GM19099 (cell line): ENCODE results near the gene FAIM2.

Experiments
- POLR2A ChIP-seq: IDR thresholded peaks from 3 replicates; pipeline ENCODE4 v1.6.1; 2011; ENCODE audit warnings: low read depth; ENCODE audit not compliant: insufficient read length; ENCODE audit errors: extremely low read depth

Gene FAIM2

GRCh38 chr12:49894751-49895148 is 8.9 kb downstream of the FAIM2 start:
- no peak for TF ChIP-seq POLR2A

- no peak for TF ChIP-seq POLR2A
Observed at GRCh38 chr12:49893753-49894750, 9.6 kb downstream of the FAIM2 start.

- TF ChIP-seq POLR2A = no peak
Observed at GRCh38 chr12:49892732-49893317, 10.9 kb downstream of the FAIM2 start.

- no peak for TF ChIP-seq POLR2A
Observed at GRCh38 chr12:49892084-49892731, 11.5 kb downstream of the FAIM2 start.

GRCh38 chr12:49891476-49891875 is 12.2 kb downstream of the FAIM2 start:
- no peak for TF ChIP-seq POLR2A

GRCh38 chr12:49891012-49891411 is 12.7 kb downstream of the FAIM2 start:
- TF ChIP-seq POLR2A = no peak

- no peak for TF ChIP-seq POLR2A
Observed at GRCh38 chr12:49890096-49890461, 13.6 kb downstream of the FAIM2 start.

- TF ChIP-seq POLR2A = no peak
Observed at GRCh38 chr12:49889361-49890095, 14.2 kb downstream of the FAIM2 start.

- no peak for TF ChIP-seq POLR2A
Observed at GRCh38 chr12:49888461-49889151, 15.1 kb downstream of the FAIM2 start.

- no peak for TF ChIP-seq POLR2A
Observed at GRCh38 chr12:49887536-49888401, 15.9 kb downstream of the FAIM2 start.

GRCh38 chr12:49887091-49887490 is 16.6 kb downstream of the FAIM2 start:
- TF ChIP-seq POLR2A = no peak

- TF ChIP-seq POLR2A = no peak
Observed at GRCh38 chr12:49885663-49886461, 17.8 kb downstream of the FAIM2 start.

- TF ChIP-seq POLR2A = no peak
Observed at GRCh38 chr12:49885118-49885517, 18.6 kb downstream of the FAIM2 start.

GRCh38 chr12:49882851-49883464 is 20.7 kb downstream of the FAIM2 start:
- TF ChIP-seq POLR2A = no peak
